Measurements from ENCODE around the gene ZNF579. TPM values are rescaled to one million over a fixed set of nuclear protein-coding genes. Genes with fewer than 3 reads are reported as not detected.
"Not testable (repeated sequence)": the region's sequence is repeated elsewhere in the genome, so short reads cannot be mapped to it uniquely, and the experiment has no call there.

The ZNF579 gene
- total RNA-seq, 1 donor from 2014 or later, result 1.8 TPM

DNA sequence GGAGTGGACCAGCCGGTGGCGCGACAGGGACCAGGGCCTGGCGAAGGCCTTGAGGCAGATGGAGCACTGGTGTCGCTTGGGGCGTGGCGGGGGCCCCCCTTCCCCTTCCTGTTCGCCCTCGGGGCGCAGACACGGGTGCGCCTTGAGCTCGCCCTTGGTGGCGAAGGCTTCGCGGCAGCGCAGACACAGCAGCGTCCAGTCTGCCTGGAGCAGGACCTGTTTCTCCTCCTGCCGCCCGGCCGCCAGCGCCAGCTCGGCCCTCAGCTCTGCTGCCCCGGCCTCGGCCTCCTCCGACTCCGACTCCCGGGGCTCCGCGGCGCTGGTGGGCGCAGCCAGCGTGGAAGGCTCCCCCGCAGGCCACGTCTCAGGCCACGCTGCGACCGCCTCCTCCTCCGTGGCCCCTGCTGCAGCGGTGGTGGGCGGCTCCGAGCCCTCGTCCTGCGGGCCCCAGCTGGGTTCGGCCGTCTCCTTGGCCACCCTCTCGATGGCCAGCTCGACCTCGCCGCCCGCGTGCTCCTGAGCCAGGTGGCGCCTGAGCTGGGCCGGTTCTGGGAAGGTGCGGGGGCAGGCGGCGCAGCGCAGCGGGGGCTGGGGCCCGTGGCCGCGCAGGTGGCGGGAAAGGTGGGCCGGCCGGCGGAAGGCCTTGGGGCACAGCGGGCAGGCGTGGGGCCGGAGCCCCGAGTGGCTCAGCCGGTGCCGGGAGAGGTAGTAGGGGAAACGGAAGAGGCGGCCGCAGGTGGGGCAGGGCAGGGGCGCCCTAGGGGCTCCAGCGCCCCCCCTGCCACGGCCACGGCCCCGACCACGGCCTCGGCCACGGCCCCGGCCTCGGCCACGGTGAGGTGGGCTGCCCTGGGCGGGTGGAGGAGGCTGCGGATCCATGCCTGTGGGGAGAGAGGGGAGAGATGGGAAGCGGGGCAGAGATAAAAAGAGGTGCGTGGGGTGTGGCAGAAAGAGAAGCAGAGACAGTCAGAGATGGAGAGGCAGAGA is 1.6 kb downstream of the ZNF579 start:
- TF ChIP-seq CTCF (IDR thresholded peaks at IDR 0.05; ENCODE audit: insufficient read depth, low read length, severe bottlenecking), result no peak
- DNase-seq (ENCODE audit: low read depth), result no peak
- no peaks in the 10 kb centered on the region for H3K36me3 ChIP-seq (ENCODE audit: control insufficient read depth, insufficient read depth, low read length)
- H3K27me3 ChIP-seq (ENCODE audit: control insufficient read depth, insufficient read depth, low read length), result no peaks in the 10 kb centered on the region
- no peak for FAIRE-seq
- H3K4me3 ChIP-seq (ENCODE audit: low read depth, low read length), result no peak overlapping the region

GRCh38 chr19:55578031-55578760 is 2.5 kb downstream of the ZNF579 start:
- DNase-seq (ENCODE audit: low read depth) (no peak), FAIRE-seq (no peak)
- no peak overlapping the region for H3K4me3 ChIP-seq (ENCODE audit: low read depth, low read length)
- no peaks in the 10 kb centered on the region for H3K36me3 ChIP-seq (ENCODE audit: control insufficient read depth, insufficient read depth, low read length)
- TF ChIP-seq CTCF (IDR thresholded peaks at IDR 0.05; ENCODE audit: insufficient read depth, low read length, severe bottlenecking), result no peak
- H3K27me3 ChIP-seq (ENCODE audit: control insufficient read depth, insufficient read depth, low read length), result no peaks in the 10 kb centered on the region

- no peak for TF ChIP-seq CTCF (IDR thresholded peaks at IDR 0.05; ENCODE audit: insufficient read depth, low read length, severe bottlenecking)
- Histone ChIP-seq H3K27me3 (ENCODE audit: control insufficient read depth, insufficient read depth, low read length) (no peaks in the 10 kb centered on the region), H3K4me3 (ENCODE audit: low read depth, low read length) (no peak overlapping the region), H3K36me3 (ENCODE audit: control insufficient read depth, insufficient read depth, low read length) (no peaks in the 10 kb centered on the region)
- DNase-seq (ENCODE audit: low read depth) (no peak), FAIRE-seq (no peak)
These were observed 3.9 kb downstream of the ZNF579 start for GRCh38 chr19:55576746-55577145.

DNA sequence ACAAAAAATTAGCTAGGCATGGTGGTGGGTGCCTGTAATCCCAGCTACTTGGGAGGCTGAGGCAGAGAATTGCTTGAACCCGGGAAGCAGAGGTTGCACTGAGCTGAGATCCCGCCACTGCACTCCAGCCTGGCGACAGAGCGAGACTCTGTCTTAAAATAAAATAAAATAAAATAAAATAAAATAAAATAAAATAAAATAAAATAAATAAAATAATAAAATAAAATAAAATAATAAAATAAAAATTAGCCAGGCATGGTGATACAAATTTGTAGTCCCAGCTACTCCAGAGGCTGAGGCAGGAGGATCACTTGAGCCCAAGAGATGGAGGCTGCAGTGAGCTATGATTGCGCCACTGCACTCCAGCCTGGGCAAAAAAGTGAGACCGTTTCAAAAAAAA is 6.7 kb downstream of the ZNF579 start:
- not testable (repeated sequence) for H3K27me3 ChIP-seq (ENCODE audit: control insufficient read depth, insufficient read depth, low read length); FAIRE-seq; H3K4me3 ChIP-seq (ENCODE audit: low read depth, low read length); DNase-seq (ENCODE audit: low read depth); H3K36me3 ChIP-seq (ENCODE audit: control insufficient read depth, insufficient read depth, low read length)

DNA sequence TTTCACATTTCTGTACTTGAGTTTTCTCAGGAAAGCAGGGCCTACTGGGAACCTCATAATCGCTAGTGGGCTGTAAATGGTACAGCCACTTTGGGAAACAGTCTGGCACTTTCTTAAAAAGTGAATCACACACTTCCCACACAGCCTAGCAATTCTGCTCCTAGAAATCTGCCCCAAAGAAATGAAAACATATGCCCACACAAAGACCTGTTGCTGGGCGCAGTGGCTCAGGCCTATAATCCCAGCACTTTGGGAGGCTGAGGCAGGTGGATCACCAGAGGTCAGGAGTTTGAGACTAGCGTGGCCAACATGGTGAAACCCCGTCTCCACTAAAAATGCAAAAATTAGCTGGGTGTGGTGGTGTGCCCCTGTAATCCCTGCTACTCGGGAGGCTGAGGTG is 11.2 kb downstream of the ZNF579 start:
- not testable (repeated sequence) for H3K27me3 ChIP-seq (ENCODE audit: control insufficient read depth, insufficient read depth, low read length); H3K36me3 ChIP-seq (ENCODE audit: control insufficient read depth, insufficient read depth, low read length); DNase-seq (ENCODE audit: low read depth); H3K4me3 ChIP-seq (ENCODE audit: low read depth, low read length); FAIRE-seq

- H3K4me3 ChIP-seq (ENCODE audit: low read depth, low read length), result no peak overlapping the region
- H3K36me3 ChIP-seq (ENCODE audit: control insufficient read depth, insufficient read depth, low read length), result no peaks in the 10 kb centered on the region
- H3K27me3 ChIP-seq (ENCODE audit: control insufficient read depth, insufficient read depth, low read length), result peaks cover 4% of the 10 kb centered on the region
- DNase-seq (ENCODE audit: low read depth), result no peak
- no peak for FAIRE-seq
- TF ChIP-seq CTCF (IDR thresholded peaks at IDR 0.05; ENCODE audit: insufficient read depth, low read length, severe bottlenecking), result no peak
These were observed 12.8 kb downstream of the ZNF579 start for GRCh38 chr19:55567708-55568328.

Measured in bronchial epithelial cell (primary cell).